Measurements from ENCODE around the gene PDZD7. TPM values are rescaled to one million over a fixed set of nuclear protein-coding genes. Genes with fewer than 3 reads are reported as not detected.

The PDZD7 gene
- total and polyA plus RNA-seq, 2 donors from 2014 or later = 1.6 to 1.9 TPM

DNA sequence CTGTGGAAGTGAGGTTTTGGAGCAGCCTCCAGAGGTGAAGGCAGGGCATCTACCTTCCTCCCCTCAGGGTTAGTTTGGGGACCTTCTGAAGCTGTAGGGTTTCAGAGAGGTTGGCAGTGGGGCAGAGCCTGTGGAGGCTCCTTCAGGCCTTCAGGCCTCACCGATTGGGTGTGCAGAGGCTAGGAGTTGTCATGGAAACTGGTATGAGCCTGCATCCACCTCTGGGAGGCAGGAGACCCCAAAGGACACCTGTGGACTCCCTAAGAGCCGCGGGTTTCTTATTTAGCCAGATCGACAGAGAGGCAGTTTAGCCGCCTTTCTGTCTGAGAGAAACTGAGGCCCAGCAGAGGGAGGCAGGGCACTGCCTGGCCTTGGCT, 29.3 kb downstream of the PDZD7 start:
- H3K36me3 ChIP-seq (ENCODE audit: control insufficient read depth in 2 of 3, insufficient read depth in 3 of 3, low read length in 3 of 3) = peaks cover 0 to 22% (median 13%) of the 10 kb centered on the region in 3 donors
- TF ChIP-seq CTCF (IDR thresholded peaks at IDR 0.05; ENCODE audit: borderline replicate concordance, extremely low read depth, insufficient read depth) = no peak
- no peak for FAIRE-seq
- intact Hi-C loops (cut with DNase I) = no loop called here
- H3K9me3 ChIP-seq (ENCODE audit: control insufficient read depth in 2 of 3, insufficient read depth in 1 of 3, low read length in 3 of 3) = no peaks in the 10 kb centered on the region
- H3K4me1 ChIP-seq (ENCODE audit: control insufficient read depth in 2 of 3, insufficient read depth in 2 of 3, low read depth in 1 of 3, low read length in 3 of 3) = peaks cover 7 to 28% (median 8%) of the 10 kb centered on the region in 3 donors
- peak overlapping the region; percentile 3 to 33 (median 4) for H3K4me3 ChIP-seq (ENCODE audit: low read length in 3 of 3)
- H3K27ac ChIP-seq (ENCODE audit: low read depth in 2 of 2, low read length in 2 of 2) = peak overlapping the region; percentile 98 to 99
- H3K9ac ChIP-seq (ENCODE audit: low read length in 3 of 3) = peak overlapping the region; percentile 24 to 75 (median 37)
- no peak for DNase-seq
- no peaks in the 10 kb centered on the region for H3K27me3 ChIP-seq (ENCODE audit: control insufficient read depth, insufficient read depth, low read length)

GRCh38 chr10:101000915-101001658, 29.8 kb downstream of the PDZD7 start:
- peak overlapping the region; percentile 4 to 99 (median 56) for H3K9ac ChIP-seq (ENCODE audit: low read length in 3 of 3)
- intact Hi-C loops (cut with DNase I) = no loop called here
- H3K4me3 ChIP-seq (ENCODE audit: low read length in 3 of 3) = peak overlapping the region; percentile 3 to 93 (median 4)
- peaks cover 0 to 20% (median 13%) of the 10 kb centered on the region in 3 donors for H3K36me3 ChIP-seq (ENCODE audit: control insufficient read depth in 2 of 3, insufficient read depth in 3 of 3, low read length in 3 of 3)
- TF ChIP-seq CTCF (IDR thresholded peaks at IDR 0.05; ENCODE audit: borderline replicate concordance, extremely low read depth, insufficient read depth) = no peak
- H3K4me1 ChIP-seq (ENCODE audit: control insufficient read depth in 2 of 3, insufficient read depth in 2 of 3, low read depth in 1 of 3, low read length in 3 of 3) = peaks cover 7 to 32% (median 8%) of the 10 kb centered on the region in 3 donors
- H3K27ac ChIP-seq (ENCODE audit: low read depth in 2 of 2, low read length in 2 of 2) = peak overlapping the region; percentile 98 to 99
- no peaks in the 10 kb centered on the region for H3K27me3 ChIP-seq (ENCODE audit: control insufficient read depth, insufficient read depth, low read length)
- H3K9me3 ChIP-seq (ENCODE audit: control insufficient read depth in 2 of 3, insufficient read depth in 1 of 3, low read length in 3 of 3) = no peaks in the 10 kb centered on the region
- peak; percentile 73 for FAIRE-seq
- peak; percentile 82 to 97 (median 83) for DNase-seq

DNA sequence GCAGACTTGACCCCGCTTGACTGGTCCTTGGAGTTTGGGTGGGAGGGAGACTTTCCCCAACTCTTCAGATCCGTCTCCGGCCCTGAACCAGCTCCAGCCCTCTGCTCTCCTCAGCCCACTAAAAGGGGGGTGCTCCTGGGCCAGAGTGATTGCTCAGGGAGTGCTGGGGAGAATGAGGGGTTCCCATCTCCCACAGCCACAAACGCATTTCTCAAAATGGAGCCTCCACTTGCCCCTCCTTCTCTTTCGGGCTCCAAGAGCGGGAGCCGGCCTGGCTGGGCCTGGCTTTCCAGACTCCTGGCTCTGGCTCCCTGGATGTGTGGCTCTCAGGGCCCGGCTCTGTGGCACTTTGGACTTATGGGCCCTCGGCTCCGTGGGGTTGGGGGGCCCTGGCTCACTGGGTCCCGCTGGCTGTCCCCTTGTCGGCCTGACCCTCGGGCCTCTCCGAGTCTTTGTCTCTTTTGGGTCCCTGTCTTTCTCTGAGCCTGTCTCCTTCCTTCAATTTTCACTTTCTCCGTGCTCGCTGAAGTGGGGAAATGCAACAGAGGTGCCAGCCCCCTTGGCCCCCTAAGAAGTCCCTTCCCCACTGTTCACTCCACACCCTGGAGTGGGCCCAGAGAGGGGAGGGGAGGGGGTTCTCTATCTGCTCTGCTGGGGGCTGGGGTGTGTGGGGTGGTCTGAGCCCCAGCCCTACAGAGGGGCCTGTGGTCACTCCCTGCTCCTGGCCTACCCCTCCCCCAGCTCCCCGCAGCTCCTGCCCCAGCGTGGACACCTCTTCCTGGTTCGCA, 30.6 kb downstream of the PDZD7 start:
- Histone ChIP-seq H3K27ac (ENCODE audit: low read depth in 2 of 2, low read length in 2 of 2) (peak overlapping the region; percentile 98 to 99), H3K9ac (ENCODE audit: low read length in 3 of 3) (peak overlapping the region; percentile 54 to 99 (median 88)), H3K9me3 (ENCODE audit: control insufficient read depth in 2 of 3, insufficient read depth in 1 of 3, low read length in 3 of 3) (no peaks in the 10 kb centered on the region), H3K27me3 (ENCODE audit: control insufficient read depth, insufficient read depth, low read length) (no peaks in the 10 kb centered on the region), H3K36me3 (ENCODE audit: control insufficient read depth in 2 of 3, insufficient read depth in 3 of 3, low read length in 3 of 3) (peaks cover 0 to 16% (median 11%) of the 10 kb centered on the region in 3 donors), H3K4me3 (ENCODE audit: low read length in 3 of 3) (peak overlapping the region; percentile 75 to 93 (median 81)), H3K4me1 (ENCODE audit: control insufficient read depth in 2 of 3, insufficient read depth in 2 of 3, low read depth in 1 of 3, low read length in 3 of 3) (peaks cover 7 to 32% (median 8%) of the 10 kb centered on the region in 3 donors)
- TF ChIP-seq CTCF (IDR thresholded peaks at IDR 0.05; ENCODE audit: borderline replicate concordance, extremely low read depth, insufficient read depth) = no peak
- FAIRE-seq (no peak), DNase-seq (peak; percentile 48 to 85 (median 73))
- intact Hi-C loops (cut with DNase I) = no loop called here

All from kidney (tissue), 14 donors.